Measurements from ENCODE around the gene ALDH1L1. TPM values are rescaled to one million over a fixed set of nuclear protein-coding genes. Genes with fewer than 3 reads are reported as not detected.

The ALDH1L1 gene
- total and polyA plus RNA-seq, 2 of the 13 experiments (the other 11 are each of a cell fraction or from before 2014, with no cell fraction given) = 11.2 to 28.7 TPM

DNA sequence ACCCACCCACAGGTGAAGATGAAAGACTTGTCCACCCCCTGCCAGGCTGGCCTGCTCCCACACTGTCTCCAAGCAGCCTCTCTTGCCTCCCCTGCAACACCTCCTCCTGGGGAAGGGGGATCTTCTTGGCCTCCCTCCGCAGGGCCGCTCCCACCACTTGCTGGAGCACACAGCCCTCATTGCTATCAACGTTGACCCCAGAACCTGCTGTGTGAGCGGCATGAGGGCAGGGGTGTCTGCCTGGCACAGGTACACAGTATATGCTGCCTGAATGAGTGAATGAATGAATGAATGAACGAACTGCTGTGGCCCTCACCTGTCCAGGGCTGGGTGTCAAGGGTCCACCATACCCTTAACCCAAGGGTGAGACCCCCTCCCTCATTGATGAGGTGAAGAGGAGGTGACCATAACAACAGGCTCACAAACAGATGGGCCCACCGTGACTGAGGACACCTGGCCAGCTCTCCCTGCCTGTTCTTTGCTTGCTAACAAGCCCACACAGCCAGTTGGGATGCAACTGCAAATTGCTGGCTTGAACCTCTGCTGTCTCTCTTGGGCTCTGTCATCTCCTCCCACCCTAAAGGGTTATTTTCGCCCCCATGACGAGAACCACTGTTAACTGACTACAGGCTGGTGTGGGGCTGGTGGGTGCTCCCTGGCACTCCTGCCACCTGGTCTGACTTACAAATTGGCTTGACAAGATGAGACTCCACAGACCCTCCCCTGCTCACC is 118.9 kb downstream of the ALDH1L1 start (continued):
- no peak for TF ChIP-seq CBX5 (CRISPR knock-in tag; IDR thresholded peaks at IDR 0.05; ENCODE audit: borderline replicate concordance)

DNA sequence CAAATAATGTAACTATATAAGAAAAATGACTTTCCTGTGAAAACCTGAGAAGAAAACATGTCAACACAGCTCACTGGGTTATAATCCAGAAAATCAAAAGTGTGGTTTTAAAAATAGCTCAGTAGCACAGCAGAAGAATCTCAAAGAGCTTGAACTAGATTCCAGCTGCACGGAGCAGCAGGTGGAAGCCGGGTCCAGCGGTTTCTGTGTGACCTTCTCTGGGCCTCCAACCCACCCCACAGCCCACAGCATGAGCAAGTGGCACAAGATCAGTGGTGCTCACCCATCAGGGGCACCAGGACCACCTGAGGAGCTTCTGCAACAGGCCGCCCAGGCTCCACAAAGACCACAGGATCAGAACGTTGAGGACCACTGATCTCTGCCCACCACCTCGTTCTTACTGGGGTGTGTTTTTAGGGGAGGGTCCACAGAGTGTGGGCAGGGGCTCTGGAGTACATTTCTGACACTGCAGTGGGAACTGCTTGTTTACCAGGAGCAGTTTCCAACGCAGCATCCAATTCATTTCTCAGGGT is 119.7 kb downstream of the ALDH1L1 start:
- FAIRE-seq (no peak), ATAC-seq (no peak), DNase-seq (ENCODE audit: low spot score) (no peak)
- in situ Hi-C loops (cut with HindIII; ENCODE audit: extremely low pct_ligation_motif_present, low pct_unique_long_range_greater_than_20kb) = no loop called here
- intact Hi-C loops (cut with micrococcal nuclease; ENCODE audit: unreplicated experiment) = no loop called here
- Histone ChIP-seq H3K79me2 (ENCODE audit: insufficient read depth, low read length) (no peaks in the 10 kb centered on the region), H3K27ac (ENCODE audit: extremely low read length, insufficient read depth, low read length) (no peak overlapping the region), H3K4me3 (replicated peaks in 1 of 3; ENCODE audit: insufficient read depth in 1 of 3, low read depth in 2 of 3, low read length in 3 of 3) (no peak overlapping the region), H3K4me2 (ENCODE audit: low read depth, low read length) (no peak overlapping the region), H3K4me1 (ENCODE audit: insufficient read depth, low read length) (peaks cover 27% of the 10 kb centered on the region), H3K9me3 (ENCODE audit: low read length) (no peaks in the 10 kb centered on the region), H4K20me1 (ENCODE audit: insufficient read depth, low read length) (peaks cover 7% of the 10 kb centered on the region; the same call in 1 of the 2 replicates), H3K36me3 (replicated peaks in 1 of 2; ENCODE audit: control insufficient read depth in 1 of 2, insufficient read depth in 2 of 2, low read length in 2 of 2) (no peaks in the 10 kb centered on the region), H3K27me3 (ENCODE audit: control insufficient read depth in 1 of 2, insufficient read depth in 2 of 2, low read length in 2 of 2) (no peaks in the 10 kb centered on the region), H3K9ac (ENCODE audit: insufficient read depth, low read depth, low read length) (no peak overlapping the region), H2AFZ (ENCODE audit: low read length) (no peak overlapping the region)
- 91% methylated on average over 6 of the region's 7 CpGs for WGBS (ENCODE audit: low lambda C conversion rate)
- TF ChIP-seq DMAP1 (CRISPR knock-in tag; IDR thresholded peaks at IDR 0.05) = no peak
- TF ChIP-seq NFYB (CRISPR knock-in tag; IDR thresholded peaks at IDR 0.05) = no peak
- no peak for TF ChIP-seq ZNF713 (CRISPR knock-in tag; IDR thresholded peaks at IDR 0.05)
- TF ChIP-seq SUZ12 (IDR thresholded peaks at IDR 0.05; ENCODE audit: low read depth, low read length) = no peak
- TF ChIP-seq JARID2 (CRISPR knock-in tag; IDR thresholded peaks at IDR 0.05; ENCODE audit: insufficient replicate concordance) = no peak
- TF ChIP-seq ZNF75D (CRISPR knock-in tag; IDR thresholded peaks at IDR 0.05; ENCODE audit: borderline replicate concordance) = no peak
- TF ChIP-seq, protein P1, sequence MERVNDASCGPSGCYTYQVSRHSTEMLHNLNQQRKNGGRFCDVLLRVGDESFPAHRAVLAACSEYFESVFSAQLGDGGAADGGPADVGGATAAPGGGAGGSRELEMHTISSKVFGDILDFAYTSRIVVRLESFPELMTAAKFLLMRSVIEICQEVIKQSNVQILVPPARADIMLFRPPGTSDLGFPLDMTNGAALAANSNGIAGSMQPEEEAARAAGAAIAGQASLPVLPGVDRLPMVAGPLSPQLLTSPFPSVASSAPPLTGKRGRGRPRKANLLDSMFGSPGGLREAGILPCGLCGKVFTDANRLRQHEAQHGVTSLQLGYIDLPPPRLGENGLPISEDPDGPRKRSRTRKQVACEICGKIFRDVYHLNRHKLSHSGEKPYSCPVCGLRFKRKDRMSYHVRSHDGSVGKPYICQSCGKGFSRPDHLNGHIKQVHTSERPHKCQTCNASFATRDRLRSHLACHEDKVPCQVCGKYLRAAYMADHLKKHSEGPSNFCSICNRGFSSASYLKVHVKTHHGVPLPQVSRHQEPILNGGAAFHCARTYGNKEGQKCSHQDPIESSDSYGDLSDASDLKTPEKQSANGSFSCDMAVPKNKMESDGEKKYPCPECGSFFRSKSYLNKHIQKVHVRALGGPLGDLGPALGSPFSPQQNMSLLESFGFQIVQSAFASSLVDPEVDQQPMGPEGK (CRISPR knock-in tag; IDR thresholded peaks at IDR 0.05) = no peak
- TF ChIP-seq, protein P2, sequence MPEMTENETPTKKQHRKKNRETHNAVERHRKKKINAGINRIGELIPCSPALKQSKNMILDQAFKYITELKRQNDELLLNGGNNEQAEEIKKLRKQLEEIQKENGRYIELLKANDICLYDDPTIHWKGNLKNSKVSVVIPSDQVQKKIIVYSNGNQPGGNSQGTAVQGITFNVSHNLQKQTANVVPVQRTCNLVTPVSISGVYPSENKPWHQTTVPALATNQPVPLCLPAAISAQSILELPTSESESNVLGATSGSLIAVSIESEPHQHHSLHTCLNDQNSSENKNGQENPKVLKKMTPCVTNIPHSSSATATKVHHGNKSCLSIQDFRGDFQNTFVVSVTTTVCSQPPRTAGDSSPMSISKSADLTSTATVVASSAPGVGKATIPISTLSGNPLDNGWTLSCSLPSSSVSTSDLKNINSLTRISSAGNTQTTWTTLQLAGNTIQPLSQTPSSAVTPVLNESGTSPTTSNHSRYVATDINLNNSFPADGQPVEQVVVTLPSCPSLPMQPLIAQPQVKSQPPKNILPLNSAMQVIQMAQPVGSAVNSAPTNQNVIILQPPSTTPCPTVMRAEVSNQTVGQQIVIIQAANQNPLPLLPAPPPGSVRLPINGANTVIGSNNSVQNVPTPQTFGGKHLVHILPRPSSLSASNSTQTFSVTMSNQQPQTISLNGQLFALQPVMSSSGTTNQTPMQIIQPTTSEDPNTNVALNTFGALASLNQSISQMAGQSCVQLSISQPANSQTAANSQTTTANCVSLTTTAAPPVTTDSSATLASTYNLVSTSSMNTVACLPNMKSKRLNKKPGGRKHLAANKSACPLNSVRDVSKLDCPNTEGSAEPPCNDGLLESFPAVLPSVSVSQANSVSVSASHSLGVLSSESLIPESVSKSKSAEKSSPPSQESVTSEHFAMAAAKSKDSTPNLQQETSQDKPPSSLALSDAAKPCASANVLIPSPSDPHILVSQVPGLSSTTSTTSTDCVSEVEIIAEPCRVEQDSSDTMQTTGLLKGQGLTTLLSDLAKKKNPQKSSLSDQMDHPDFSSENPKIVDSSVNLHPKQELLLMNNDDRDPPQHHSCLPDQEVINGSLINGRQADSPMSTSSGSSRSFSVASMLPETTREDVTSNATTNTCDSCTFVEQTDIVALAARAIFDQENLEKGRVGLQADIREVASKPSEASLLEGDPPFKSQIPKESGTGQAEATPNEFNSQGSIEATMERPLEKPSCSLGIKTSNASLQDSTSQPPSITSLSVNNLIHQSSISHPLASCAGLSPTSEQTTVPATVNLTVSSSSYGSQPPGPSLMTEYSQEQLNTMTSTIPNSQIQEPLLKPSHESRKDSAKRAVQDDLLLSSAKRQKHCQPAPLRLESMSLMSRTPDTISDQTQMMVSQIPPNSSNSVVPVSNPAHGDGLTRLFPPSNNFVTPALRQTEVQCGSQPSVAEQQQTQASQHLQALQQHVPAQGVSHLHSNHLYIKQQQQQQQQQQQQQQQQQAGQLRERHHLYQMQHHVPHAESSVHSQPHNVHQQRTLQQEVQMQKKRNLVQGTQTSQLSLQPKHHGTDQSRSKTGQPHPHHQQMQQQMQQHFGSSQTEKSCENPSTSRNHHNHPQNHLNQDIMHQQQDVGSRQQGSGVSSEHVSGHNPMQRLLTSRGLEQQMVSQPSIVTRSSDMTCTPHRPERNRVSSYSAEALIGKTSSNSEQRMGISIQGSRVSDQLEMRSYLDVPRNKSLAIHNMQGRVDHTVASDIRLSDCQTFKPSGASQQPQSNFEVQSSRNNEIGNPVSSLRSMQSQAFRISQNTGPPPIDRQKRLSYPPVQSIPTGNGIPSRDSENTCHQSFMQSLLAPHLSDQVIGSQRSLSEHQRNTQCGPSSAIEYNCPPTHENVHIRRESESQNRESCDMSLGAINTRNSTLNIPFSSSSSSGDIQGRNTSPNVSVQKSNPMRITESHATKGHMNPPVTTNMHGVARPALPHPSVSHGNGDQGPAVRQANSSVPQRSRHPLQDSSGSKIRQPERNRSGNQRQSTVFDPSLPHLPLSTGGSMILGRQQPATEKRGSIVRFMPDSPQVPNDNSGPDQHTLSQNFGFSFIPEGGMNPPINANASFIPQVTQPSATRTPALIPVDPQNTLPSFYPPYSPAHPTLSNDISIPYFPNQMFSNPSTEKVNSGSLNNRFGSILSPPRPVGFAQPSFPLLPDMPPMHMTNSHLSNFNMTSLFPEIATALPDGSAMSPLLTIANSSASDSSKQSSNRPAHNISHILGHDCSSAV (CRISPR knock-in tag; IDR thresholded peaks at IDR 0.05; ENCODE audit: borderline replicate concordance) = no peak
- TF ChIP-seq, protein P3, sequence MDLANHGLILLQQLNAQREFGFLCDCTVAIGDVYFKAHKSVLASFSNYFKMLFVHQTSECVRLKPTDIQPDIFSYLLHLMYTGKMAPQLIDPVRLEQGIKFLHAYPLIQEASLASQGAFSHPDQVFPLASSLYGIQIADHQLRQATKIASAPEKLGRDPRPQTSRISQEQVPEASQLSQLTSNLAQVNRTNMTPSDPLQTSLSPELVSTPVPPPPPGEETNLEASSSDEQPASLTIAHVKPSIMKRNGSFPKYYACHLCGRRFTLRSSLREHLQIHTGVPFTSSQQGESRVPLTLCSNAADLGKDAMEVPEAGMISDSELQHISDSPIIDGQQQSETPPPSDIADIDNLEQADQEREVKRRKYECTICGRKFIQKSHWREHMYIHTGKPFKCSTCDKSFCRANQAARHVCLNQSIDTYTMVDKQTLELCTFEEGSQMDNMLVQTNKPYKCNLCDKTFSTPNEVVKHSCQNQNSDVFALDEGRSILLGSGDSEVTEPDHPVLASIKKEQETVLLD (CRISPR knock-in tag; IDR thresholded peaks at IDR 0.05; ENCODE audit: low read depth) = no peak
- POLR2A ChIA-PET = no interaction called here
- no TSS peak for BruUV-seq (replicated peaks)
- CTCF ChIA-PET (ENCODE audit: low intra/inter-chr PET ratio, low total read pairs) = no interaction called here

Measured in HepG2 (cell line).